Uterus (tissue), 2 donors: ENCODE data around the gene SGK2.

Experiments
- CTCF ChIP-seq, 4 experiments: fragments of 200-600 bp in 2 of 4; fragments of 450-650 bp in 2 of 4; sonication (generic) in 2 of 4; IDR thresholded peaks; one replicate each; pipeline ENCODE4 v1.5.1; 2016 to 2019; ENCODE audit warnings: antibody characterized with exemption in 4 of 4, mild to moderate bottlenecking in 2 of 4, moderate library complexity in 1 of 4
- POLR2A ChIP-seq, 2 donors: fragments of 450-650 bp; IDR thresholded peaks; one replicate each; pipeline ENCODE4 v1.6.1; 2016; ENCODE audit warnings: antibody characterized with exemption in 2 of 2, mild to moderate bottlenecking in 1 of 2, moderate library complexity in 1 of 2

GRCh38 chr20:43571310-43571709 is 12.5 kb downstream of the SGK2 start:
- TF ChIP-seq CTCF (IDR thresholded peaks at IDR 0.05): no peak
- TF ChIP-seq POLR2A (IDR thresholded peaks at IDR 0.05): no peak
